ENCODE results near the gene SALL2. TPM values are rescaled to one million over a fixed set of nuclear protein-coding genes. Genes with fewer than 3 reads are reported as not detected.
A peak's percentile ranks its signal among the peaks of the same experiment; 100 is the strongest.

SALL2 gene
- total and polyA plus RNA-seq, 7 experiments from 2014 or later: 2.3 to 8.3 (median 4.2) TPM

- Mint-ChIP-seq H3K9me3 (peaks cover 0 to 4% (median 0%) of the 10 kb centered on the region in 11 donors), H3K27me3 (peaks cover 40 to 60% (median 53%) of the 10 kb centered on the region in 5 donors), H3K4me3 (no peak overlapping the region), H3K36me3 (peaks cover 0 to 4% (median 0%) of the 10 kb centered on the region in 5 donors), H3K4me1 (peaks cover 4 to 13% (median 10%) of the 10 kb centered on the region in 7 donors), H3K27ac (no peak overlapping the region)
- ChIA-PET POLR2A (no interaction called here), CTCF (no interaction called here)
- intact Hi-C loops (cut with micrococcal nuclease): no loop called here
- Histone ChIP-seq H3K27ac (ENCODE audit: low read depth, low read length) (no peak overlapping the region), H3K9me3 (ENCODE audit: control insufficient read depth in 2 of 3, low read length in 3 of 3) (no peaks in the 10 kb centered on the region), H3K36me3 (ENCODE audit: control insufficient read depth in 2 of 3, insufficient read depth in 3 of 3, low read length in 3 of 3) (no peaks in the 10 kb centered on the region), H3K27me3 (ENCODE audit: control insufficient read depth in 2 of 2, insufficient read depth in 2 of 2, low read length in 2 of 2) (peaks cover 0 to 3% of the 10 kb centered on the region in 2 donors), H3K4me3 (ENCODE audit: low read length) (no peak overlapping the region), H3K4me1 (ENCODE audit: control insufficient read depth in 2 of 2, insufficient read depth in 2 of 2, low read length in 2 of 2) (no peaks in the 10 kb centered on the region)
- DNase-seq: no peak
- ATAC-seq: no peak
These were observed 13.2 kb upstream of the SALL2 start for GRCh38 chr14:21539189-21539940.

- ATAC-seq: no peak
- peak overlapping the region in 1 of 9 donors; percentile 3 for H3K27ac Mint-ChIP-seq
These were observed 10.9 kb upstream of the SALL2 start for GRCh38 chr14:21537090-21537424.

GRCh38 chr14:21536418-21537089 lies 10.4 kb upstream of the SALL2 start:
- Histone ChIP-seq H3K36me3 (ENCODE audit: control insufficient read depth in 2 of 3, insufficient read depth in 3 of 3, low read length in 3 of 3) (no peaks in the 10 kb centered on the region), H3K4me1 (ENCODE audit: control insufficient read depth in 2 of 2, insufficient read depth in 2 of 2, low read length in 2 of 2) (no peaks in the 10 kb centered on the region), H3K9me3 (ENCODE audit: control insufficient read depth in 2 of 3, low read length in 3 of 3) (no peaks in the 10 kb centered on the region), H3K27ac (ENCODE audit: low read depth, low read length) (no peak overlapping the region), H3K4me3 (ENCODE audit: low read length) (no peak overlapping the region), H3K27me3 (ENCODE audit: control insufficient read depth in 2 of 2, insufficient read depth in 2 of 2, low read length in 2 of 2) (peaks cover 0 to 3% of the 10 kb centered on the region in 2 donors)
- Mint-ChIP-seq H3K4me3 (peak overlapping the region in 7 of 10 donors; percentile 5 to 67 (median 43)), H3K27ac (peak overlapping the region in 1 of 9 donors; percentile 3), H3K27me3 (peaks cover 41 to 67% (median 58%) of the 10 kb centered on the region in 5 donors), H3K36me3 (peaks cover 0 to 4% (median 0%) of the 10 kb centered on the region in 5 donors), H3K4me1 (peaks cover 4 to 13% (median 10%) of the 10 kb centered on the region in 7 donors), H3K9me3 (peaks cover 0 to 4% (median 0%) of the 10 kb centered on the region in 11 donors)
- no peak for ATAC-seq
- intact Hi-C loops (cut with micrococcal nuclease): no loop called here
- ChIA-PET CTCF (no interaction called here), POLR2A (interaction anchor here (0.8 kb wide), 1 partner anchor 38 kb away, joined by 3 read pairs; no protein-coding TSS in a partner anchor)
- no peak for DNase-seq

More at GRCh38 chr14:21537090-21537424, 10.9 kb upstream of the SALL2 start:
- Histone ChIP-seq H3K36me3 (ENCODE audit: control insufficient read depth in 2 of 3, insufficient read depth in 3 of 3, low read length in 3 of 3) (no peaks in the 10 kb centered on the region), H3K4me1 (ENCODE audit: control insufficient read depth in 2 of 2, insufficient read depth in 2 of 2, low read length in 2 of 2) (no peaks in the 10 kb centered on the region), H3K27ac (ENCODE audit: low read depth, low read length) (no peak overlapping the region), H3K27me3 (ENCODE audit: control insufficient read depth in 2 of 2, insufficient read depth in 2 of 2, low read length in 2 of 2) (peaks cover 0 to 3% of the 10 kb centered on the region in 2 donors), H3K9me3 (ENCODE audit: control insufficient read depth in 2 of 3, low read length in 3 of 3) (no peaks in the 10 kb centered on the region), H3K4me3 (ENCODE audit: low read length) (no peak overlapping the region)
- Mint-ChIP-seq H3K4me1 (peaks cover 4 to 13% (median 10%) of the 10 kb centered on the region in 7 donors), H3K4me3 (peak overlapping the region in 8 of 10 donors; percentile 5 to 67 (median 43)), H3K36me3 (peaks cover 0 to 4% (median 0%) of the 10 kb centered on the region in 5 donors), H3K9me3 (peaks cover 0 to 4% (median 0%) of the 10 kb centered on the region in 11 donors), H3K27me3 (peaks cover 41 to 66% (median 58%) of the 10 kb centered on the region in 5 donors)
- intact Hi-C loops (cut with micrococcal nuclease): no loop called here
- no peak for DNase-seq
- ChIA-PET CTCF (no interaction called here), POLR2A (interaction anchor here (0.8 kb wide), 1 partner anchor 38 kb away, joined by 3 read pairs; no protein-coding TSS in a partner anchor)

- Mint-ChIP-seq H3K27me3 (peaks cover 41 to 67% (median 58%) of the 10 kb centered on the region in 5 donors), H3K36me3 (peaks cover 0 to 4% (median 0%) of the 10 kb centered on the region in 5 donors), H3K4me3 (peak overlapping the region in 4 of 10 donors; percentile 1 to 65 (median 39)), H3K27ac (no peak overlapping the region), H3K4me1 (peaks cover 4 to 13% (median 10%) of the 10 kb centered on the region in 7 donors), H3K9me3 (peaks cover 0 to 4% (median 0%) of the 10 kb centered on the region in 11 donors)
- intact Hi-C loops (cut with micrococcal nuclease): no loop called here
- ChIA-PET POLR2A (no interaction called here), CTCF (no interaction called here)
- Histone ChIP-seq H3K36me3 (ENCODE audit: control insufficient read depth in 2 of 3, insufficient read depth in 3 of 3, low read length in 3 of 3) (no peaks in the 10 kb centered on the region), H3K4me1 (ENCODE audit: control insufficient read depth in 2 of 2, insufficient read depth in 2 of 2, low read length in 2 of 2) (no peaks in the 10 kb centered on the region), H3K4me3 (ENCODE audit: low read length) (no peak overlapping the region), H3K9me3 (ENCODE audit: control insufficient read depth in 2 of 3, low read length in 3 of 3) (no peaks in the 10 kb centered on the region), H3K27me3 (ENCODE audit: control insufficient read depth in 2 of 2, insufficient read depth in 2 of 2, low read length in 2 of 2) (peaks cover 0 to 3% of the 10 kb centered on the region in 2 donors), H3K27ac (ENCODE audit: low read depth, low read length) (no peak overlapping the region)
- no peak for DNase-seq
- ATAC-seq: no peak
These were observed 9.6 kb upstream of the SALL2 start for GRCh38 chr14:21535545-21536417.

- Histone ChIP-seq H3K27ac (ENCODE audit: low read depth, low read length) (no peak overlapping the region), H3K27me3 (ENCODE audit: control insufficient read depth in 2 of 2, insufficient read depth in 2 of 2, low read length in 2 of 2) (peaks cover 0 to 3% of the 10 kb centered on the region in 2 donors), H3K36me3 (ENCODE audit: control insufficient read depth in 2 of 3, insufficient read depth in 3 of 3, low read length in 3 of 3) (no peaks in the 10 kb centered on the region), H3K4me1 (ENCODE audit: control insufficient read depth in 2 of 2, insufficient read depth in 2 of 2, low read length in 2 of 2) (no peaks in the 10 kb centered on the region), H3K9me3 (ENCODE audit: control insufficient read depth in 2 of 3, low read length in 3 of 3) (no peaks in the 10 kb centered on the region), H3K4me3 (ENCODE audit: low read length) (no peak overlapping the region)
- Mint-ChIP-seq H3K27me3 (peaks cover 39 to 67% (median 55%) of the 10 kb centered on the region in 5 donors), H3K4me1 (peaks cover 4 to 13% (median 10%) of the 10 kb centered on the region in 7 donors), H3K36me3 (peaks cover 0 to 4% (median 0%) of the 10 kb centered on the region in 5 donors), H3K9me3 (peaks cover 0 to 4% (median 0%) of the 10 kb centered on the region in 11 donors), H3K4me3 (no peak overlapping the region), H3K27ac (no peak overlapping the region)
- intact Hi-C loops (cut with micrococcal nuclease): no loop called here
- CTCF ChIA-PET: no interaction called here
- ATAC-seq (peak; percentile 27), DNase-seq (no peak)
- POLR2A ChIA-PET: no interaction called here
These were observed 8.4 kb upstream of the SALL2 start for GRCh38 chr14:21534576-21534975.

GRCh38 chr14:21533294-21533693 lies 7.1 kb upstream of the SALL2 start:
- Histone ChIP-seq H3K9me3 (ENCODE audit: control insufficient read depth in 2 of 3, low read length in 3 of 3) (no peaks in the 10 kb centered on the region), H3K4me3 (ENCODE audit: low read length) (no peak overlapping the region), H3K4me1 (ENCODE audit: control insufficient read depth in 2 of 2, insufficient read depth in 2 of 2, low read length in 2 of 2) (no peaks in the 10 kb centered on the region), H3K27ac (ENCODE audit: low read depth, low read length) (no peak overlapping the region), H3K27me3 (ENCODE audit: control insufficient read depth in 2 of 2, insufficient read depth in 2 of 2, low read length in 2 of 2) (peaks cover 0 to 3% of the 10 kb centered on the region in 2 donors), H3K36me3 (ENCODE audit: control insufficient read depth in 2 of 3, insufficient read depth in 3 of 3, low read length in 3 of 3) (no peaks in the 10 kb centered on the region)
- DNase-seq (no peak), ATAC-seq (no peak)
- peaks cover 4 to 16% (median 10%) of the 10 kb centered on the region in 7 donors for H3K4me1 Mint-ChIP-seq
- CTCF ChIA-PET: no interaction called here
- peaks cover 0 to 4% (median 0%) of the 10 kb centered on the region in 11 donors for H3K9me3 Mint-ChIP-seq
- H3K27ac Mint-ChIP-seq: no peak overlapping the region
- H3K36me3 Mint-ChIP-seq: peaks cover 0 to 3% (median 0%) of the 10 kb centered on the region in 5 donors
- intact Hi-C loops (cut with micrococcal nuclease): no loop called here
- no peak overlapping the region for H3K4me3 Mint-ChIP-seq
- POLR2A ChIA-PET: no interaction called here
- peaks cover 26 to 54% (median 42%) of the 10 kb centered on the region in 5 donors for H3K27me3 Mint-ChIP-seq
